C1 segment of cervical spinal cord (tissue), 14 donors: ENCODE results near the gene RFX4.
"Not testable (repeated sequence)": the region's sequence is repeated elsewhere in the genome, so short reads cannot be mapped to it uniquely, and the experiment has no call there.

ENCODE experiments used
- DNase-seq, 14 donors: peaks; one replicate each; lab custom pipeline; 2025; lab: John Stamatoyannopoulos, UW

Gene RFX4

DNA sequence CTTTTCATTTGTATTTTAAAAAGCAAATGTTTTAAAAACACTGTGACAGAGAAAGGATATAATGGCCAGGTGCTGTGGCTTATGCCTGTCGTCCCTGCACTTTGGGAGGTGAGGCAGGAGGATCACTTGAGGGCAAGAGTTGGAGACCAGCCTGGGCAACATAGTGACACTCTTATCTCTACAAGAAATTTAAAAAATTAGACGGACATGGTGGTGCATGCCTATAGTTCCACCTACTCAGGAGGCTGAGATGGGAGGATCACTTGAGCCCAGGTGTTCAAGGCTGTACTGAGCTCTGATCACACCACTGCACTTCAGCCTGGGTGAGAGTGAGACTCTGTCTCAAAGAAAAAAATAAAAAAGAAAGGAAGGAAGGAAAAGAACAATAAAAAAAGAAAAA, 7.8 kb downstream of the RFX4 start:
- DNase-seq: no peak

DNA sequence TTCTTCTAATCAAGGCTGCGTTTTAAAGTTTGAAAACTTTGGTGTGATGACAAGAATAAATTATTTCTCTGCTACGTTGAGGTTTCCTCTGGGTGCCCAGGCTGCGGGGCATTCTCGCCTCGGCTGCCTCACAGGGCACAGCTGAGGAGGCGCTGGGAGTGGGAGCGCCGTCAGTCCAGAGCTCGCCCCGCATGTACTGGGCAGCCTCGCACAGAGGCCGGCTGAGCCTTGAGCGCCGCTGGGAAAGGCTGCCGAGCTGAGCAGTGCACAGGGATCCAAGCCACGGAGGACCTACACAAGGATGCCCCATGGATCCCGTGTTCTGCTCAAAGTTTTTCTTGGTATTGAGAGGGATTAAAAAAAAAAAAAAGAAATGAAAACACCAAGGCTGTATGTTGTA, 11.6 kb downstream of the RFX4 start:
- no peak for DNase-seq

DNA sequence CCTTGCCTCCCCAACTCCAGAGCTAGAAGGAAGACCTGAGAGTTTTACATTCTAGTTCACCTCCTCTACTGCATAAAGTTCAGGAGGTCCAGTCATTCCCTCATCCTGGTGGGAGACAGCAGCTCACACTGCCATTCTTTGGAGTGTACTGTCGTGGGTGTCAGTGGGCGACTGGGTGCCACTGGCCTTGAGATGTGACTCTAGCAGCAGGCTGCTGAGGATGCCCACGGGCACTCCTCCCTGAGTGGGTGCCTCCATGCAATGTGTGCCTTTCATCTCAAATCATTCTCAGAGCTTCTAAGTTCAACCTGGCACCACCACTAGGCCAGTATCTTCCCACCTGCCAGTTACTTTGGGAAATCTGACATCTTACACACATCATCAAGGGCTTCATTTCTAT, 12.5 kb downstream of the RFX4 start:
- no peak for DNase-seq

DNA sequence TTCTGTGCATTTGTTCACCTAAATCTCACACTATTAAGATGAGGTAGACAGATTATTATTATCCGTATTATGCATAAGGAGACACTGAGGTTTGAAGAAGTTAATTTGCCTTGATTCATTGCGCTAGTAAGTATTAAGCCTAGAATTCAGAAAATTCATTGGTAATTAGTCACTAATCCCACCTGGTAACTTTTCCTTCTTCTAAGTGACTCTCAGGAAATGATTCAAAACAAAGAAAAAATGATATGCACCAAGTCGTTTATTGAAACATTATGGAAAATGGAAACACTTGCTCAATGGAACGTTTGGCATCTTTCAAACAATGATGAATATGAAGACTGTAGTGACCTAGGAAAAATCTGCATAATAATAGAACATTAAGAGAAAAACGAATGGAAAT, 15.2 kb downstream of the RFX4 start:
- DNase-seq: no peak

DNA sequence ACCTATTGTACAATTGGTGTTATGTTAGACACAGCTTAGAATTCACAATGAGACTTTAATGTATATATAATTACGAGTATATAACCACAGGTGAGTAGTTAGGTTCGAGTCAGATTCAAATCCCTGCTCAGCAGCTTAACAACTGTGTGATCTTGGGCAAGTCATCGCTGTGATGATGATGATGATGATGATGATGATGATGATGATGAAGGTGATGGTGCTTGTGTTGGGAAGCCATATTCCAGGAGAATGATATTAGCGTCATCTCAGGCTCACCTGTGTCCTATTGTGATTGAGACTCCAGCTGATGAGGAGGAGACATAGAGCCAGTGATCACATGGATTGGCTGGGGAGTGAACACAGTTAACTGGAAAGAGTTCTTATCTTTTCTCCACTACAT, 16.5 kb downstream of the RFX4 start:
- no peak for DNase-seq

DNA sequence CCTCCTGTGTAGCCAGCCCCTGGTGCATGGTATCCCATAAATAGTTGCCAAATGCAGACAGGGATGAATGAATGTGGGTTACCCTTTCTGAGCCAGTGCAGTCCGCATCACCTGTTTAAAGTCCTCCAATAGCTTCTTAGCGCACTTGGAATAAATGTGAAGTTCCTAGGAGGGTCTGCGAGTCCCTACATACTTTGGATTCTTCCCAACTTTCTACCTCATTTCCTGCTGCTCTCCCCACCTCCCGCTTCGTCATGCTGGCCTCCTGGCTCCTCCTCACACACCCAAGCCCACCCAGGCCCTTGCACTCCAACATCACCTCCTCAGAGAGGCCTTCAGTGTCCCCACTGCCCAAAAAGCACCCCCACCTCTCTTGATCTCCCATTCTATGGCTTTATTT, 17.7 kb downstream of the RFX4 start:
- DNase-seq: no peak

DNA sequence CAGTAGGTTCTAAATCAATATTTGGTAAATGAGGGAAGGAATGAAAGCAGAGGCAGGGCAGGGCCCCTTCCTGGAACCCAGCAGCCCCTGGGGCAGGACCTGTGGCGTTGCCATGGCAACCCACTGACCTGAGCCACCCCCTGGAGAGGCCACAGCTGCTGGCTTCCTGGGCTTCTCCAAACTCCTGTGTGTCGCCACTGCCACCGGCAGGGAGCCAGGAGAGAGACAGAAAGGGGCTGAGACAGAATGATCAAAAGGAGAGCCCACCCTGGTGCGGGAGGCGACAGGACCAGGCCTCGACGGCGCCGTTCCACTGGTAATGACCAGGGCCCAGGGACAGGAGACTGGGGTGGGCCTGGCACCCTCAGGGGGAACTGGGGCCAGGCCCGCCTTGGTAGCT, 18.2 kb downstream of the RFX4 start:
- peak in 2 of 14 donors; percentile 26 to 29 for DNase-seq

DNA sequence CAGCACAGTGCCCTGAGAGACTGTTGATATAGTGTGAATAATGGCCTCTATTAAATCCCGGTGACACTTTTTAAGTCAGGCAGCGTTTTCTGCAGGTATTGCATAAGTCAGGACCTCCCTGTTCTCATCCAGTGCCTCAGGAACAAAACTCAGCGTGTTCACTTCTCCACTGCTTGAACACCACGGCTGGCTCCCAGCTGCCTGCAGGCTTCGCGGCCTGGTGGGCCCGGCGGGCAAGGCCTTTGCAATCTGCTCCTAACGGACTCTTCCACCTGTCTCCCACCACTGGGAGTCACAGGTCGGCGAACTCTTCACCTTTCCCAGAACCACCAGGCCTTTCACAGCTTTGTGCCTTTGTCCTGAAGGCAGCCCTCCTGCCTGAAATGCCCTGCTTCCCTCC, 18.7 kb downstream of the RFX4 start:
- DNase-seq: peak in 1 of 14 donors; percentile 32

DNA sequence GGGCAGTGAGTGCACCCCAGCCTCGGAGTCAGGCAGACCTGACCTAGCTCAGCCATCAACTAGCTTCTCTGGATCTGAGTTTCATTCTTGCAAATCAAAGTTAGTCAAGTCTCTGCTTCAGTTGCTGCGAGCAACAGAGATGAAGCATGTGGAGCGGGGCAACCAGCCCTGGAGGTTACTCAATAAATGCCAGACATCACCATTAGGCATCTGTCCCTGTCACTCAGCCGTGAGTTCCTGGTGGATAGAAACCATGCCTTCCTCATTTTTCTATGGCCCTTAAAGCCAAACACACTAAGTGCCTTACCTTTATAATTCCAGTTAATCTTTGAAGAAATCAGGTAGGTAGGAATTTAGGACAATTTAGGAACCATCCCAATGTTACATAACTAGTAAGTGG, 19.3 kb downstream of the RFX4 start:
- no peak for DNase-seq

DNA sequence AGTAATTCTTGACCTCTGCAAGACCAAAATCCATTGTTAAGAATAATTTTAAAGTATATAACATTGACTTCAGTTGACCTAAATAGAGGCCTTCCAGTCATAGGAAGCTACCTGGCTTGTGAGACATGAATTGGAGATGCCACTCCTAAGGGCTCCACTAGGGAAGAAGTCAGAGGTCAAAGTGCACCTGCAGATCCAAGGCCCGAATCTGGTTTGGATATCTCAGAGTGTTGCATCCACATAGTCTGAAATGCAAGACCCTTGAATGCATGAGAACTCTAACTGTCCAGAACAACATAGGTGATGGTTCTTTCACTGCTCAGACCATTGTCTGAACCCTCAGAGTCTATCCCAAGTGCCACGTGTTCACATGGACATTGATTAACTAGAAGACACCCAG, 22.4 kb downstream of the RFX4 start:
- no peak for DNase-seq

DNA sequence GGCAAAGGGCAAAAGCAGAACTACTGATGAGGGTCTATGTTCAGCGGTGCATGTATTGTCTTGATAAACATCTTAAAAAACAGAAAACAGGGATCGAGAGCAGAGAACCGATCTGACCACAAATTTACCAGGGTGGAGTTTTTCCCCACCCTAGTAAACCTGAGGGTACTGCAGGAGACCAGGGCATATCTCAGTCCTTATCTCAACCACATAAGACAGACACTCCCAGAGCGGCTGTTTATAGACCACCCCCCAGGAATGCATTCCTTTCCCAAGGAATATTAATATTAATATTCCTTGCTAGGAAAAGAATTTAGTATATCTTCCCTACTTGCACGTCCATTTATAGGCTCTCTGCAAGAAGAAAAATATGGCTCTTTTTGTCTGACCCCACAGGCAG, 37.8 kb downstream of the RFX4 start:
- not testable (repeated sequence) for DNase-seq

DNA sequence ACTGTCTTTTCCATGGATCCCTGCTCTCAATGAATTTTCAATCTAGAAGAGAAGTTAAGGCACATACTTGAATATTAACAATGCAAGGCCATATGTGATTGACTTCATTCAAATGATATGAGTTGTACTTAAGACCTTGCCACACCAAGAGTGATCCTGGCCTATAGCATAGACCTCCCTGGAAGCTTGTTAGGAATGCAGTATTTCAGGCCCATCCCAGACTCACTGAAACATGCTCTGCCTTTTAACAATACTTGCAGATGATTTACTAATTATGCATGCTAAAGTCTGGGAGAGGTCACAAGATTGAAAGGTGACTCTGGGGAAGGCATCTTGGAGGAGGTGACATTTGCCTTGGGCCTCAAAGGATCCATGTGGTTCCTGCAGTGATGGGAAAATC, 43.2 kb downstream of the RFX4 start:
- DNase-seq: no peak

DNA sequence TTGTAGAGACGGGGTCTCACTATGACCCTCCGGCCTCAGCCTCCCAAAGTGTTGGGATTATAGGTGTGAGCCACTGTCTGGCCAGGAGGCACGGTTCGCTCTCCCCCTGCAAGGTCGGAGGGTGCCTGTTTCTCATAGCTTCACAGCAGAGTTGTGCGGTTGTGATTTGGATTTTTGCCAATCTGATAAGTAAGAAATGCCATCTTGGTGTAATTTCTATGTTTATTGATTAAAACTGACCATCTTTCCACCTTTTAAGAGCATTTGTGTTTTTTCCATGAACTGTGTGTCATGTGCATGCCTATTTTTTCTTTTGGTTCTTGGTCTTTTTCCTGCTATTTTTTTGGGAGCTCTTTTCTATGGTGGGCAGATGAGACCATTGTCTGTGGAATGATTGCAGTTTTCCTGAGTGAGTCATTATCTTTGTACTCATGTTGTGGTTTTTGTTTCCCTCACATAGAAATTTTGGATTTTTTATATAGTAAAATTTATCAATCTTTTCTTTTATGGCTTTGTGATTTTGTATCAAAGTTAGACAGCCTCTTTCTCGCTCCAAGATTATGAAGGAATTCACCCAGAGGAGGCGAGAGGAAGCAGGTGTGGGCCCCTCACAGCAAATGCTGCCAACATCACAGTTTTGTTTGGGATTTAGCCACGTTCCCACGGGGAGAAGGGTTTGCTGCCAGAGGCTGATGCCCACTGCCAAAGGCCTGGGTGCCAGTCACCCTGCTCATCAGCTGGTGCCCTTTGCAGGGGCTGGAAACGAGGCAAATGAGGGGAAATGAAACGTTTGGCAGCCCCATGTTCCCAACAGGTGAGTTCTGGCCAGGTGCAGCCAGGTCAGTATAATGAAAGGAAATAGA, 47.2 kb downstream of the RFX4 start:
- DNase-seq: no peak

DNA sequence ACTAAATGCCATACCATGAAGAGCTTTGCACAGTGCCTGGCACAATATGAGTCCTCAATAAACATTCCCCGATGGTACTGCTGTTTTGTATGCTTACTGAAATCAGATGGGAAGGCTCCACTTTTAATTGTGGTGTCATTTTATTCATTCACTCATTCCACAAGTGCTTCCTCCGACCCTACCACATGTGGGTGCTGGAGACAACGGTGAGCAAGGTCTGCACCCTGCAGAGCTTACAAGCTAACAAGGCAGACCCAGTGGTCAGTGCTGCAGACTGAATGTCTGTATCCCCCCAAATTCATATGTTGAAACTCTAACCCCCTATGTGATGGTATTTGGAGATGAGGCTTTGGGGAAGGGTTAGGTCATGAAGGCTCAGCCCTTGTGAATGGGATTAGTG, 48.3 kb downstream of the RFX4 start:
- no peak for DNase-seq

DNA sequence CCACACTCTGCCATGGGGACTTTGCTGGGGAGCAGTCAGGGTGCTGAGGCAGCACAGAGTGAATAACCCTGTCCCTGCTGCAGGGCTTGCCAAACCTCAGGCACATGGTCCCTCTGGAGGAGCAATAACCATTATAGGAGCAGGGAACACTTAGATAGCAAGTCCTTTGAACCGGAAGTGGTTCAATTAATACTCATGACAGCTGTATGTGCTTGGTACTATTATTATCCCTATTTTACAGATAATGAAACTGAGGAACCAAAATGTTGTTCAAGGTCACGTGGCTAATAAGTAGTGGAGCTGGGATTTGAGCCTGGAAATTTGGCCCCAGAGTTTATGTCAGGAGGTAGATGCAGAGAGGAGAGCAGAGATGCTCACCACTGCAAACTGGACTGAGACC, 49.0 kb downstream of the RFX4 start:
- no peak for DNase-seq

DNA sequence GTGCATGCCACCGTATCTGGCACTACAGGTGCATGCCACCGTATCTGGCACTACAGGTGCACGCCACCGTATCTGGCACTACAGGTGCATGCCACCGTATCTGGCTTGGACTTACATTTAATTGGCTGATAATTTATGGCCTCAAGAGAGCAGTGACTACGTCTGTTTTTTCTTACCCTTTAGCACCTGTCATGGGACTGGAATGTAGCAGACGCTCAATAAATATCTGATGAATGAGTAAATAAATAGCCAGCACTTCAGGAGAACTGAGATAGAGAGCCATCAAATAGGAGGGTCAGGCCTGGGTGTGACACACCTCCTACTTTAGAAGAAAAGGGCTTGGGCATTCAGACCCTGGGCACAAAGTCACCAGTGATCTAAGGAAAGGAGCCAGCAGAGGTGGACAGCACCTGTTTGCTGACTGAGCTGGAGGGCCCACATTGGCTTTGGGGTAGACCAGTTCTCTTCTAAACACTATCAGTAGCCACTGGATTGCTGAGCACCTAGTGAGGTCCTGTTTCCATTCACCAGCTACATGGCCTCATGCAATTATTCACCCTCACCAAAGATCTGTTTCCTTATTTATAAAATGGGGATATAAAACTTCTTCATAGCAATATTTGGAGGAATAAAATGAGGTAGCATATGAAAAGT, 50.1 kb downstream of the RFX4 start:
- no peak for DNase-seq

DNA sequence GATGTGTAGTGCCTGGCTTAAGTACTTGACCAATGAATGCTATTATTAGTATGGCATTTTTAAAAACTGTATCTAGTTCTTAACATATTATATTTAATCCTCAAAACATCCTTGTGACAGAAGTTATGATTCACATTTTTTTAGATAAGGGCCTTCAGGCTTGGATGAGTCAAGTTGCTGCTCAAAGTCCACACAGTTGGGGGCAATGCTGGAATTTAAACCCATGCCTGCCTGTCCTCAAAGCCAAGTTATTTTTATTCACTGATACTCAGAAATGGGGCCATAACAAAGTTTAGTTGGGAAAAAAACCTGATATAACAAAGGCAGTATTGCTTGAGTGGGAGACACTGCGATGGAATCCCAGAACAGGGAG, 50.6 kb downstream of the RFX4 start:
- DNase-seq: no peak

DNA sequence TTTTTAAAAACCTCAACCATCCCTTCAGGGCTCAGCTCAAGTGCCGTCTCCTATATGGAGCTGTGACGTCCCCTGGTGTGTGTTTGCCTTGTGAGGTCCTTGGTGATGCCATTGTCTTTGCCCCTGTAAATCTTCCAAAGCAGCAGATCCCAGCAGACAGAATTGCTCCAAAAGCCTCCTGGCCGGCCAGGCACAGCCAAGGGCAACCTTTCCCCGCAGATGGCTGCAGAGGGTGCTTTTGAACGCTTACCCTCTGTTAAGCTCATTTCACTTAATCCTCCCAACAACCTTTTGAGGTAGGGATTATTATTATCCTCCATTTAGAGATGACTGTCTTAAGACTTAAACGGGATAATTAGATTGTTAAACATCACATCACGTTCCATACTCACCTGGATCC, 51.4 kb downstream of the RFX4 start:
- DNase-seq: no peak

DNA sequence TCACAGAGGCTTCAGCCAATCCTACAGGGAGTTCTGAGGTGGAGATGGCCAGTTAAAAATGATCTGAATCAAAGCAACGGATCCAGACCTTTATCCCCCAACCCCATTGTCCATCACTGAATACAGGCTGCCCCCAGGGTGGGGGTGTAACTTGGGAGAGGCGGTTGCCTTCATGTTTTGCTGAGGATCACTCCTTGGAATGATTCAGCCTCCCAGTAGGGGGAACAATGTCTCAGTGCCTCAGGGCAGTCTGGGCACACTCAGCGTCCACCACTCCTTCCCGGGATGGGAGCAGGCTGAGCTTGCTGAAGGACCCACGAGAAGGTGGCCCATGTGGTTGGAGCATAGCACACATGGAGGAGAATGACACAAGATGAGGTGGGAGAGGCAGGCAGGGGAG, 60.2 kb downstream of the RFX4 start:
- DNase-seq: peak in 1 of 14 donors; percentile 24

DNA sequence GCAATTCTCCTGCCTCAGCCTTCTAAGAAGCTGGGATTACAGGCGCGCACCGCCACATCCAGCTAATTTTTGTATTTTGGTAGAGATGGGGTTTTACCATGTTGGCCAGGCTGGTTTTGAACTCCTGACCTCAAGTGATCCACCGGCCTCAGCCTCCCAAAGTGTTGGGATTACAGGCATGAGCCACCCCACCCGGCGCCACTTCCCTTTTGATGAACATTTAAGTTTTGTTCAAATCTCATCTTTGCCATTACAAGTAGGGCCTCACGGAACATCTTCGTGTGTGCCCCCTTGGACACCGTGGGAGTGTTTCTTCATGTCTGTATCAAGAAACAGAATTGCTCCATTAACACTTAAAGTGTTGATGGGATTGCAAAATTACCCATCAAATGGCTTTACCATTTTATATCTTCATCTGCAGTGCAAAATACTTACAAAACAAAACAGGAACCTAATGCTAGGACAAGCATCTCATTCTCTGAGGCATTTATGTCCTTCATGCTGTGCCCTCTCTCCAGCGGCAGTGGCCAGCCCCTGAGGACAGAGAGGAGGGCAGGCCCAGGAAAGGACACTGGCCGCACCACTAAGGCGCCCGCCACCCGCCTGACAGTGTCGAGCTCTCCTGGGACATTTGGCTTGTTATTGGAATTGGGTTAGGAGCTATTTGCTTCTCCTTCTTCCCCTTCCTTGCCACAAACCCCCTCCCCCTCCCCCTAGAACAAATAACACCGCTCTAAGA, 61.7 kb downstream of the RFX4 start:
- DNase-seq: peak in 1 of 14 donors; percentile 84

DNA sequence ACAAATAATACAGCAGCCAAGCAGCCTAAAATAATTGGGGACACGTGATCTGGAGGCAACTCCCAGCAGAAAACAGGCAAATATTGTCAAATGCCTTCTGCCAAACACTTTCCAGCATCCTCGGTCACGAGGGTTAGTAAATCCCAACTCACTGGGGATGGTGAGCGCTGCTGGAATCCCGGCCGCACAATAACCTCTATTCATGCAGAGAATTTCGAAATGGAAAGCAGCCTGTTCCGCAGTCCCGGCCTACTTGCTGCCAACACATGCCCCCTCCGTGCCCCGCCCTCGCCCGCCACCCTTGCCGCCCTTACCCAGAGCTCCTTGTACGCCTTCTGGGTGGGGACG, 62.2 kb downstream of the RFX4 start:
- DNase-seq: peak in 13 of 14 donors; percentile 44 to 90 (median 81)

DNA sequence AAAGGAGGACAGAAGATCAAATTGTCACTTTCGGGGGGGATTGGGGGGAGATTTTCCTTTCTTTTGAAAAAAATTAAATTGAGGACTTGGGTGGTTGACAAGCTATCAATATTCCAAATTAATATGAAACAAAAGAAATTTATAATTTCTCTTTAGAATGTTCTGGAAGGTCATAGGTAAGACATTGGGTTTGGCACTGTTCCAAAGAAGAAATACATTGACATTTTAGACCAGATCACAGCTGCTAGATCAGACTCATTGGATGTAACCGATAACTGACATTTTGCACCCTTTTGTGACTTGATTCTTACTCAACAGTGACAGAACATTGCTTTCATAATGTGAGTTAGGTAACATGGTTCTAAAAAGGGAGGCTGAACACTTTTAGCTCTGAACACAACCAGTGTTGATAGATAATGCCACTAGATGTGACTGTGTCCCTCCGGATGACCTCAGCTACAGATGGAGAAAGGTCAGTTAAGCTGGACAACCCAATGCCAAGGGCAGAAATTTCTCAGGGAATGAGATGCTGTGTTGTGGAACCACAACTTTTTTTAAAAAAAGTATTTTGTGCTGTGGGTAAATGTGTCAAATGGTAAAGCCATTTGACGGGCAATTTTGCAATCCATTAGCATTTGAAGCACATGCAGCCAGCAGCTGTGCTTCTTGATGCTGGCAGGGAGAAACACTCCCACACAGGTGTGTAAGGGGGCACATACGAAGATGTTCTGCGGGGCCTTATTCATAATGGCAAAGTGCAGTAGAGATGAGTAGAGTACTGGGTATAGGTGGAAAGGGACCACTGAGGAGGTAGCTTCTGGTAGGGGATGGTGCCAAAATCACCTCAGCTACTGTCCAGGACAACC, 62.9 kb downstream of the RFX4 start:
- DNase-seq: no peak
